NCI-H128 (cell line): ENCODE measurements around the gene KCTD18.

ENCODE experiments used
- DNase-seq: peaks from one replicate; lab custom pipeline; 2025; ENCODE audit not compliant: unreplicated experiment; lab: John Stamatoyannopoulos, UW

KCTD18 gene

DNA sequence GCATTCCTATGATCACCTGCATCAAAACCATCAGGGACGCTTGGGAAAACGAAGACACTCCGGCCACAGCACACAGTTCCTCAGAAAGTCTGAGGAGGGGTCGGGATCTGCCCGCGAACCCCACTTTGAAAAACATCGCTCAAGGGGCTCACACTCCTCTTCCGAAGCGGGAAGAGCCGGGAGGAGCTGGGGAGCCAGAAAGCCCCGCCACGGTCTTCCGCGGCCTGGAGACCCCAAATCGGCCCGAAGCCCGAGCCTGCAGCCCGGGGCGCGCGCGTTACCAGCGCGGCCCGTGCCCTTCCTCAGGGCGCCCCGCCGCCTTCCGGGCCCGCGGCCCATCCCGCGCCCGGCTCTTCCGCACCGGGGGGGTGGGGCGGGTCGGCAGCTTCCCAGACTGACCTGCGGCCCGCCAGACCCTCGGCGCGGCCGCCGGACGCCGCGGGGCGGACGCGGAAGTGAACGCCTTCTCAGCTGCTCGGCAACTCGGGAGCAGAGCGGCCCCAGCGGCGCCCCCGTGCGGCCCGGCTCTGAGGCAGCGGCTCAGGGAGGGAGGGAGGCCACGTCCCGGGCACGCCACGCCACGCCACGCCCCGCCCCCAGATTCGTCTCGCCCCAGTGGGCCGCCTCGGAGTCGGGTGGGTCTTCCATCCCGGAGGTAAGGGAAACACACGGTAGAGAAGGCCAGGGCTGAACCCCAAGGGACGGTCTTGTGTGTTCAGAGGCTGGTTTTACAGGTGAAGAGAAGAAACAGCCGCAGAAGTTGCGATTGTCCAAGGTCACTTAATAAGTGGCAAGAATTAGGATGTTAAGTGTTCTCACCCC, at the start of gene KCTD18:
Gene KCTD18 (minus strand): TSS at position 457 of the 822 bp plus-strand sequence. CDS start 3,052 bp downstream, outside the sequence.
- DNase-seq = peak; percentile 3

DNA sequence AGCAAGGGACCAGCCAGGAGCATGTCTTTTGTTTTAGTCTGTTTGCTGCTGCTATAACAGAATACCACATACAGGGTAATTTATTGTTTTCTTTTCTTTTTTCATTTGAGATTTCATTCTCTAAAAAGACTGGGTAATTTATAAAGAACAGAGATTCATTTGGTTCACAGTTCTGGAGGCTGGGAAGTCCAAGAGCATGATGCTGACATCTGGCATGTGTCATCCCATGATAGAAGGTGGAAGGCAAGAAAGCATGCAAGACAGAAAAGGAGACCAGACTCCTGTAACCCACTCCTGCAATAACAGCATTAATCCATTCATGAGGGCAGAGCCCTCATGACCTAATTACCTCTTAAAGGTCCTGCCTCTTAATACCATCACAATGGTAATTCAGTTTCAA, 30.9 kb upstream of the KCTD18 start:
- DNase-seq = no peak

DNA sequence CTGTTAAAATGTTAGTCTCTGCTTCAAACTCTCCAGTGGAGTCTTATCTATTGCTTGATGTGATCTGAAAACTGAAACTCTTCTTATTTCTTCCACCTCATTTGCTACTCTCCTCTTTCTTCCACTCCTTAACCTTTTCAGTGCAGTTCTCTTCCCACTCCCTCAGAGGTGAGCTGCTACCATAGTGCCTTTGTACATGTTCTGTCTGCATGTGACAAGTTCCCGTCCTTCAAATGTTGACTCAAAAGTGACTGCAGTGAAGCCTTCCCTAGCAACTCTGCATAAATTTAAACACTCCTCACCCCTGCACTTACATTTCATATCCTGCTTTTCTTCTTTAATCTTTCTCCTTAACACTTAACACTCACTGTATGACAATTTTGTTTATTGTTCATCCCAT, 28.3 kb upstream of the KCTD18 start:
- DNase-seq = no peak

DNA sequence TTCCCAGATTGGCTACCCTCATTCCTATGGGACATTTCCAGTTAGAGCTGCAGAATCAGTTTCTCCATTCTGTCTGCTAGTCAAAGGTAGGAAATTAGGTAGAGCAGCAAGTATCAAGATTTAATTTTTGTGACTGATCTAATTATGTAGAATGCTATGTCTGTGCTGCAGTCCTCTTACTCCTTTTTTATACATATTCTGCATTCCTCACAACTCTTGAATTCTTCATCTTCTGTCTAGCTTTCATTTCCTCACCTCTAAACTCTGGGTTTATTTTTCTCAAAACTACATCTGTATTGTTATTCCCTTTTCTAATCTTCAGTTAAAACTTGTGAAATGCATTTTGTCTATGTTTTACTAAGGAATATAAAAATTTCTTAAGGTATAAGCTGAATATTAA, 24.7 kb upstream of the KCTD18 start:
- no peak for DNase-seq

DNA sequence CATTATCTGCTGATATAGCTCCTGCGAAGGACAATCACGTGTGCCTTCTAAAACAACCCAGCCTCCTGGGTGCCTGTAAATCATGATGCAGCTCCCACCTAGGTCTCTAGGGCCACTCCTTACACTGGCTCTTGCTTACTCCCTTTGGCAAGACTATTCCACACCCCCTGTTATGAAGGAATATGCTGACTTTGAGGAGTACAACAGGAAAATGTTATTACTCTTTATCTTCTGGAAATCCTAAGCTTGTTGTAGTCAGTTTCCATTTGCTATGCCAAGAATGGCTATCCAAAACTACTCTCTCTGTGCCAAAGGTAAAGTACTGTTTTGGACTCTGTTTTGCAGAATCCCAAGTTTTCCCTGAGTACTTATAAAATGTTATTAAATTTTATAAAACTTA, 23.9 kb upstream of the KCTD18 start:
- DNase-seq = no peak

DNA sequence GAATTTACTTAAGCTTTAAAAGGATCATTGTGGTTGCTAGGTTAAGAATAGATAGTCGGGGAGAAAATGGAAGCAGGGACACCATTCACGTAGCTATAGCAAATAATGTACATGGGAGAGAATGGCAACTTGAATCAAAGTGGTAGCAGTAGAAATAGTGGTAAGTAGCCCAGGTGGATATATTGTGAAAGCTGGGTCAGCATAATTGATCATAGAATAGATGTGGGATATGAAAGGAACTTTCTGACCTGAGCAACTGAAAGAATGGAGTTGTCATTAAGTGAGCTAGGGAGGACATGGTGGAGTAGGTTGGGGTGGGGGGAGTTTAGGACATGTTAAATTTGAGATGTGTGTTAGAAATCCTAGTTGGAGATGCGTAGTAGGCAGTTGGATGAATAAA, 18.4 kb upstream of the KCTD18 start:
- DNase-seq = no peak

DNA sequence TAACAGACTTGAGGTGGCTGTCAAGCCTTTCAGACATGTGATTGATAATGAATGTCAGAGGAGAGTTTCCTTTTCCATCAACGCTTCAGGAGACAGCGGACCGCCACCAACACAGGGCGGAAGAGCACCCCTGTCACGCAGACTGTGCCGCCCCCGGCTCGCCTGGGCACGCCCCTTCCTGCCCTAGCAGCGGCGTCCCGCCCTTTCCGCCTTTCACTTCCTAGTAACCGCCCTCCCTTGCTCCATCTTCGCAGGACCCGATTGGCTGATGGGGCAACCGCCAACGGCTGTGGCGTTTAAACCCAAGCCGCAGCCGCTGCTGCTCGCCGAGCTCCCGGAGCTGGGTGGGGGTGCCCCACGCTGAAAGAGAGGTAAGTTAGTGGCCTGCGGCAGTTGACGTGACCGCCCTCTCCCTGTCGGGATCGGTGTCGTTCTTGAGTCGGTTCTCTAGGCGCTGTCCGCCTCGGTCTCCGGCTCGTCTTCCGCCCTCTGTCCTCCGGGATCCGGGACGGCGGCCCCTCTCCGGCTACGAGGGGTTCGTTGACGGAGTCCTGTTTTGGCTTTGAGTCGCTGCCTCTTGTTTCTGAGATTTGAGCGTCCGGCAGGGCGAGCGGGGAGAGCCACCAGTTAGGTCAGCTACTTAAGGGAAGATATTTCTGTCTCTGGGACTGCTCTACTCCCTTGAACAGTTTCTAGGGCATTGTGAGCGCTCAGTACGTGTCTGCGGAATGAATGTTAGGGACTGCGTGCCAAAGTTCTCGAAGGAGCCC, 16.2 kb upstream of the KCTD18 start, which contains the start of gene SGO2:
Gene SGO2 (plus strand): TSS at position 326 of the 770 bp plus-strand sequence. CDS start 6,769 bp downstream, outside the sequence.
- DNase-seq = peak; percentile 70

DNA sequence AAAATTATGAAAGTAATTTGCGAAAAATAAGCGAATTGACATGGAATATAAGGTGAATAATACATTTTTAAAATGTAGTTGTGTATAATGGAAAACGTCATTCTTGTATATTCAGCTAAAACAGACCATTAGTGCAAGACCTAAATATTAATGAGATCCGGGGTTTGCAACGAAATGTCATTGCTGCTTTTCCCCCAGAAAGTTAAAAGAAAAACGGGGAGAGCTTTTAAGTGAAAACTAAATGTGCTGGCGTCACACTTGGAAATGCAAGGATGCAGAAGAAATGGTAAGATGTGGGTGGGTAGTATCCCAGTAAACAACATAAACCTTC, 15.6 kb upstream of the KCTD18 start:
- DNase-seq = no peak

DNA sequence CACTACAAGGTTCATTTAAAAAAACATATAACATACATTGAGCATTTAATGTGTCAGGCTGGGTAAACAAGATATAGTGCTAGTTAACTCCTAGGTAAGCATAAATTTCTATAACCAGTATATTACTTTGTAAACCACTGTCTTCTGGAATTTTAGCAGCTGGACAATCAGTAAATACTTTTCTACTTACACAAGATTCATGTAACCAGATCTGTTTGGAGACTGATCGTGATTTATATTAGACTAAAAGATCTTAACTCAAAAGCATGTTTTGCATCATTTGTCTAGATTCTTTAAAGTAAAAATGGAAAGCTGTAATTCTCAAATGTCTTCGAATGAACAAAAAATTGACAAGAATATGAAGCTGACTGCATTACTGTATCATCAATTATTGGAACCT, 15.2 kb upstream of the KCTD18 start:
- no peak for DNase-seq

DNA sequence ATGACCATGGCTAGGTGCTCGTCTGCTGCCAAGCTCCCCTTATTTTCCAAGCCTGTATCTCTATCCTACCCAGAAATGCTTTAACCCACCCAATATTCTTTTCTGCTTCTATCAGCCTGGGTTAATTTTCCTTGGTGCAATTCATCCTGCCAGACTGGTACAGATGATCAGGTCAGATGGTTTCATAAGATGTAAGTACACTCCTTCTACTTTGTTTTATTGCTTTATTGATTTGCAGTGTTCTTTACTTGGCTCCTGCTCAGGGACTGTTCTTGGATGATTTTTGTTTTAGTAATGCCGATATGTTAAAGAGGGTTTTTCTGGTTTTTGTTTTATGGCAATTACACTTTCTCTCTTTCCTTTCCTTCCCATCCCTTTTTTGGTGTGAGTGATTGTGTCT, 13.7 kb upstream of the KCTD18 start:
- no peak for DNase-seq

DNA sequence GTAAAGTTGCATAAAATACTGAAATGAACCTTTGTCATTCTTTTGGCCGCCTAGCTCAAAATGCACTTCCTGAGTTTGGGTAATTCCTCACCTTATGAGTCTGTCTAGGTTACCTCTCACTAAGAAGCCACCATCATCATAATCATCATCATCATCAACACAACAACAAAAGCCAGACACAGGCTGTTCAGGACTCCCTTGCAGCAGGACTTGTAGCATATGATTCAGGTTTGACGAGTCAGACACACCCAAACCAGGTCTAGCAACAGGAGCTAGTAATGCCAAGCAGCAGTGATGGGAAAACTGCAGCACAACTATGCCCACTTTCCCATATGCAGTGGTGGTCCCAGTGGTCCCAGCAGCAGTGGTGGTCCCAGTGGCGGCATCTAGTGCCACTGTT, 13.3 kb upstream of the KCTD18 start:
- no peak for DNase-seq

DNA sequence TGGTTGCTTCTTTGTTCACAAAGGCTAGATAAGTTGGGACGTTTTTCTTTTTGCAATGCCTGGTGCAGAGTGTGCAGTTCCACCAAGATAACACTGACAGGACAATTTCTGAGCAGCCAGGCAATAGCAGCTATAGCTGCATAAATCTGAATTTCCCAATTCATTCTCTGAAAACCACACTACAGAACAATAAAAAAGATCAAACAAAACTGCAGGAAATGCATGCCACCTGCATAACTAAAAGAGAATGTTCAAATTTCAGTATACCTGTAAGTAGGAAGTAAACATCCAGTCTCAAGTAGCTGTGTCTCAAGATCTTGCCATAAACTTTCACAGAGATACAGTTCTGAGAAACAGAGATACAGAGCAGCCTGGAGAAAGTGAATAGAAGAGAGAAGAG, 5.3 kb upstream of the KCTD18 start:
- no peak for DNase-seq

DNA sequence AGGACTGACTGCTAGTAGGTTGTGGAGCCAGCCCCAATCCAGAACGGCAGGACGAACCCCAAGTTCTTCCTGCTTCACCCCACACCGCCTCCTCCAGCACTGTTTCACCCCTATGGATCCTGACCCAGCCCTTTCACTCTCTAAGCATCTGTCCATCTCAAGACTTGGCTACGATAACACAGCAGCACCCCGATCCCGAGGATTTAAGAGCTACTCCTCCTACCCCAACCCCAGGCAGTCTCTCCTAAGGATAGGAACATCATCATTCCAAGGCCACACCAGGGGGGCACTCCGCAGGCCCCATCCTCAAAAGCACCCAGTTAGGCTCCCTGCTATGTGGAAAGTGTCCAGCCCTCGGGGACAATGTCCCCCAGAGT, 645 bp downstream of the KCTD18 start:
- DNase-seq = no peak

DNA sequence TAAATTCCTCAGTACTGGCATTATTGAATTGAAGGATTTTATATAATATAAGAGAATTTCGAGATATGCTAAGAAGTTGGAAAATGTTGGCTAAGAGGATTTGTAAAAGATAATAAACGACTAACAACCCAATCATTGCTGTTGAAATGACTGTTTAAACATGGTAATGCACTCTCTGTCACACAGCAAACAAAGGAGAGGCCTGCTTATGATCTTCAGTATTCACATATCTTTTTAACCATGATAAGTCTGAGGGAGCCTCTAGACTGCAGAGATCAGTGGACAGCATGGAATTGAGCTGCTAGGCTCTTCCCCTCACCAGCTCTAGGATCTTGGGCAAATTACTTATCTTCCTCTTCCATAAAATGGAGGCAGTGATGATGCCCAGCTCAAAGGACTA, 2.7 kb downstream of the KCTD18 start:
- no peak for DNase-seq

DNA sequence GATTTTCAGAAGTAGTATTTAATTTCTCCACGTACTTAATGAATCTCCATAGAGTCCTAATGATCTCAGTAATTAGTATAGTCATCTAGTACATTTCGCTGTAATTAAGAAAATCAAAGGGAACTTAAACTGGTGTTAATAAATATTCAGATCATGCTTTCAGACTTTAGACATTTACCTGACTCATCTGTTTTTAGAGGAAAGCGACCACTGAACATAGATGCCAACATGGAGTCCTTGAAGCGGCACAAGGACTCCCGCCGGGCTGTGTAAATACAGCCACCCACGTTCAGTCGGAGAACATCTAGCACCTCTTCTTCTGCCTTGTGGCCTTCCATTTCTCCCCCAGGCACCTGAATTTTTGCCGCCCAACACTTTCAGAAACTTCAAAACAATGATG, 3.2 kb downstream of the KCTD18 start:
- DNase-seq = no peak

DNA sequence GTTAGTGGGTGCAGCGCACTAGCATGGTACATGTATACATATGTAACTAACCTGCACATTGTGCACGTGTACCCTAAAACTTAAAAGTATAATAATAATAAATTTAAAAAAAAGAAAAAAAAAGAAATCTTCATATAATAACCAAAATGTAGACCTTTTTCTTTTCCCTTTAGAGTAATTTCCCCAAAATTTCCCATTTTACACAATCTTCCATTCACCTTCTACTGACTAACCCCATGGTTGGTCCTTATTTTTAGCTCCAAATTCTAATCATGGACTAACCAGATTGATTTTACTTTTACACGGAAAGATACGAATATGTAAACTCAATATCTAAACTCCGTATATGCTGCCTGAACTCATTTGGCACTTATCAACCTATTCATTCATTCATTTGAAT, 7.7 kb downstream of the KCTD18 start:
- no peak for DNase-seq

DNA sequence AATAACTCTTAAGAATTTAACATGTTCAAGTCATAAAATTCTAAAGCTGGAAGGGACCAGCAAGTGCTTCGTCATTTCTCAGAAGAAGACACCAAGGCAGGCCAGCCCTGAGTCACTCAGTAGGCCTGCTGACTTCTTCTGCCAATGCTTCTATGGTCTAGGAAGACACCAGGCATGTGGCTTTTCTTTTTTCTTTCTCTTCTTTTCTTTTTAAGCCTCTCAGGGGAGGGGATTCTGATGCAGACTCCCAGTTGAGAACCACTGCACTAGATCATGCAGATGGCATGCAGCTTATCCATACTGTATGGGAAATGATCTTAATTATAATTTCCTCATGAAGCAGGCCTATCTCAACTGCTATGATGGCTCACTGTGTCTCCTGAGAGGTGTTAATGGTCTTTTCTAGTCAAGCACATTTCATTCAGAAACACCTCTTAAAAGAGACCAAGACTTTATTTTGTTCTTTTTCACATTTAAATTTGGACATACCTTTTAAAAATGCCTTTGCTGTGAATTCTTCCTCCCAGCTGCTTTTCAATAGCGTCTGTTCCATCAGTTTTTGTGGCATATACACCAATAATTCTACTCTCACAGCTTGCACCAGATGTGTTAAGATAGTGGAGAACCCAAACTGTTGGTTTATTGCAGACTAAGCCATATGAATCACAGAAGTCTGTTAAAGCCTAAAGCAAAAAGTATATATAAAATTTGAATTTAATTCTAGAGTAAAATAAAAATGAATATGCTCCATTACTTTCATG, 11.3 kb downstream of the KCTD18 start:
- DNase-seq = no peak

DNA sequence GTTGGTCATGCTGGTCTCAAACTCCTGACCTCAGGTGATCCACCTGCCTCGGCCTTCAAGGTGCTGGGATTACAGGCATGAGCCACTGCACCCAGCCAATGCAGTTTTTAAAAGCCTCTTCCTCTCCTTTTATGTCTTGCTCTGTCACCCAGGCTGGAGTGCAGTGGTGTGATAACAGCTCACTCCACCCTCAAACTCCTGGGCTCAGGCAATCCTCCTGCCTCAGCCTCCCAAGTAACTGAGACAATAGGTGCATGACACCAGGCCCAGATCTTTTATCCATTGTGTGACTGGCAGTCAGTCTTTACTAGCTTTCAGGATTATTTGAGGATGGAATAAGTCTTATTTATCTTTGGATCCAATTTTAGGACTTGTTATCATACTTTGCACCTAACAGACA, 13.2 kb downstream of the KCTD18 start:
- DNase-seq = no peak

DNA sequence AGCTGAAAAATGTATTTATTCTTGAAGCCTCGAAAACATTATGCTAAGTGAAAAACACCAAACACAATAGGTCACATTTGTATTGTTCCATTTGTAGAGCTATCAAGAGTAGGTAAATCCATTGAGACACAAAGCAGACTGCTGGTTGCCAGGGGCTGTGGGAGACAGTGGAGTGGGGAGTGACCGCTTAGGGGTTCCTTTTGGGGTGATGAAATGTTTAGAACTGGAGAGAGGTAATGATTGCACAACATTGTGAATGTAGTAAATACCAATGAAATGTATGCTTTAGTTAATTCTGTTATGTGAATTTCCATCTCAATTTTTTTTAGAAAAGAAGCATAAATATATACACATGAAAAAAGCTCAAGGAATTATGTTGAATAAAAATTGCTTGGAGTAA, 15.8 kb downstream of the KCTD18 start:
- no peak for DNase-seq

DNA sequence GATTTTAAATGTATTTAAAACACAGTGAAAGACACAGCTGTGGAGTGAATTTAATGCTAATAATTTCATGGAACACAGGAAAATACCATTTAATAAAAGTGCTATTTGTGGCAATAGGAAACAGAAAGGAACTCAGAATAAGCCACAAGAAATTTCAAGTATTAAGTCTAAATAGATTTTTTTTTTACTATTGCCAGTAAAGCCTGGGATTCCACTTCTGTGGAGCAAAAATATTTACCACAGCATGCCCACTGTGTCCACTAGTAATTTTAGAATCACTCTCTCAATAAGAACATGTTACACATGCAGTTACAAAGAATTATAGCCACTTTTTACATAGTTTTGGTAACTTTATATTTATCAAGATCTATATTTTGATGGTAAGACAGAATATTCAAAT, 17.2 kb downstream of the KCTD18 start:
- DNase-seq = no peak

DNA sequence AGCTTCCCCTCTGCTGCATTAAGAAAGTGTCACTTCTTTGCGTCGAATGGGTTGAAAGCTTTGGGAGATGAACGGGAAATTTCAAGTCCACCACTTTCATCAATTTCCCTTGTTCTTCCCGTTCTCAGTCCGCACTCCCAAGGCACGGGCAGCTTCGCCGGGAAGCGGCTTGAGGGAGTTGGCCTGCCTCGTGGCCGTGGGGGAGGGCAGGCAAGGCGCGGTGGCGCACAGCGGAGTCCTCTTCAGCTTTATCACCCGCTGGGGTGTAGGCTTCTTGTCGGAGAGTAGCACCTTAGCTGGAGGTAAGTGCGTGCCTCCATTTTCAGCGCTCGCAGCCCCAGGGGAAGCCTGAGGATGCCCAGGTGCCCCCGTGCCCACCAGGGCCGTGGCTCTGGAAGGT, 19.9 kb downstream of the KCTD18 start:
- no peak for DNase-seq

DNA sequence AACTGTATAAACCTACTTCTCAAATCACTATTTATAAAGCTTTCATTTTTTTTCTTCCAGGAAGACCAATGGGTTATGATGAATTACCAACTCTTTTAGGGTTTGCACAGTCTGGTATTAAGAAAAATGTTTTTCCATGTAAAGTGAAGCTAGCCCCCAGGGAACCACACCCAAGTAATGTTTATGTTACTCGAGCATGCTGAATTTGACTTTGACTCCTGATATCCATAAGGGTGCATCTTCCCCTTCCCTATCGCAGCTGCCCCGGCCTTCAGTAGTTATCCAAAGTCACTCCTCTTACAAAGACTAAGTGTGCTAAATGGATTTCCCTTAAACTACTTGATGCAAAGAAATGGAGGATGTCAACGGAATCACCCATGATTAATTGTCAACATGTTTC, 21.7 kb downstream of the KCTD18 start:
- no peak for DNase-seq
